Astrocyte (in vitro differentiated cells and primary cell): ENCODE data around the gene SPOCK1. TPM values are rescaled to one million over a fixed set of nuclear protein-coding genes. Genes with fewer than 3 reads are reported as not detected.
A peak's percentile ranks its signal among the peaks of the same experiment; 100 is the strongest.

Experiments used
- DNase-seq: peaks from one replicate; pipeline ENCODE4 v3.0.0-alpha.2; 2010; ENCODE audit warnings: low read depth
- FAIRE-seq: peaks from 2 replicates; lab custom pipeline; 2011; peaks lifted over from hg19 to GRCh38; lab: Jason Lieb, UNC
- H2AFZ ChIP-seq: 2 replicates; pipeline ENCODE4 v1.6.0; 2012; ENCODE audit warnings: low read depth, low read length, inconsistent platforms
- H3K27ac ChIP-seq: 2 replicates; pipeline ENCODE4 v1.5.1; 2011; ENCODE audit warnings: low read depth, low read length, inconsistent platforms
- H3K27me3 ChIP-seq: 2 replicates; pipeline ENCODE4 v1.6.0; 2011; ENCODE audit warnings: low read length, inconsistent platforms; ENCODE audit not compliant: insufficient read depth
- H3K36me3 ChIP-seq: 2 replicates; pipeline ENCODE4 v1.5.1; 2011; ENCODE audit warnings: low read length, inconsistent platforms; ENCODE audit not compliant: insufficient read depth
- H3K4me1 ChIP-seq: 2 replicates; pipeline ENCODE4 v1.5.1; 2011; ENCODE audit warnings: low read length, inconsistent platforms; ENCODE audit not compliant: insufficient read depth
- H3K4me2 ChIP-seq: 2 replicates; pipeline ENCODE4 v1.6.0; 2012; ENCODE audit warnings: low read length, inconsistent platforms
- H3K4me3 ChIP-seq: 2 replicates; pipeline ENCODE4 v1.5.1; 2011; ENCODE audit warnings: low read depth, mild to moderate bottlenecking, low read length, inconsistent platforms; ENCODE audit not compliant: insufficient read depth
- H3K79me2 ChIP-seq: 2 replicates; pipeline ENCODE4 v1.6.0; 2012; ENCODE audit warnings: mild to moderate bottlenecking, low read length, inconsistent platforms; ENCODE audit not compliant: insufficient read depth
- H3K9ac ChIP-seq: 2 replicates; pipeline ENCODE4 v1.6.0; 2012; ENCODE audit warnings: mild to moderate bottlenecking, low read length, inconsistent platforms
- H3K9me3 ChIP-seq: 2 replicates; pipeline ENCODE4 v1.5.1; 2012; ENCODE audit warnings: low read depth, mild to moderate bottlenecking, low read length, inconsistent platforms; ENCODE audit not compliant: insufficient read depth
- H4K20me1 ChIP-seq: 2 replicates; pipeline ENCODE4 v1.6.0; 2012; ENCODE audit warnings: low read length, inconsistent platforms; ENCODE audit not compliant: insufficient read depth
- H3K27ac Mint-ChIP-seq: one replicate; pipeline ENCODE4 v1.8.0; 2021; ENCODE audit warnings: mild to moderate bottlenecking, mixed read lengths; ENCODE audit not compliant: unreplicated experiment
- H3K27me3 Mint-ChIP-seq: one replicate; pipeline ENCODE4 v1.8.0; 2021; ENCODE audit warnings: low read depth, mixed read lengths; ENCODE audit not compliant: unreplicated experiment
- H3K36me3 Mint-ChIP-seq: one replicate; pipeline ENCODE4 v1.8.0; 2021; ENCODE audit warnings: low read depth, mixed read lengths; ENCODE audit not compliant: unreplicated experiment
- H3K4me1 Mint-ChIP-seq: one replicate; pipeline ENCODE4 v1.8.0; 2021; ENCODE audit warnings: low read depth, mixed read lengths; ENCODE audit not compliant: unreplicated experiment
- H3K4me3 Mint-ChIP-seq: one replicate; pipeline ENCODE4 v1.8.0; 2021; ENCODE audit warnings: mild to moderate bottlenecking, moderate library complexity, mixed read lengths; ENCODE audit not compliant: unreplicated experiment
- H3K9me3 Mint-ChIP-seq: one replicate; pipeline ENCODE4 v1.8.0; 2021; ENCODE audit warnings: mild to moderate bottlenecking, mixed read lengths; ENCODE audit not compliant: unreplicated experiment
- CTCF ChIP-seq: IDR thresholded peaks from 2 replicates; pipeline ENCODE4 v1.5.1; 2011; ENCODE audit warnings: low read depth, mild to moderate bottlenecking, inconsistent platforms, low read length, moderate library complexity; ENCODE audit not compliant: insufficient read depth
- EZH2 ChIP-seq: IDR thresholded peaks from 2 replicates; pipeline ENCODE4 v1.6.1; 2012; ENCODE audit warnings: mild to moderate bottlenecking, low read length, inconsistent platforms; ENCODE audit not compliant: insufficient read depth
- total RNA-seq: library from RNA; stranded (reverse); gene quantifications from 2 replicates; pipeline ENCODE4 v1.2.1, GENCODE V29; 2021

The SPOCK1 gene
- total RNA-seq, 1 donor from 2014 or later = 53.5 TPM

GRCh38 chr5:137141779-137142178, 357.3 kb downstream of the SPOCK1 start:
- Histone ChIP-seq H3K27me3 (no peaks in the 10 kb centered on the region), H3K9me3 (no peaks in the 10 kb centered on the region), H4K20me1 (peaks cover 9% of the 10 kb centered on the region), H2AFZ (no peak overlapping the region), H3K4me2 (peak overlapping the region; percentile 79), H3K4me3 (peak overlapping the region; percentile 11), H3K79me2 (peaks cover 5% of the 10 kb centered on the region), H3K36me3 (no peaks in the 10 kb centered on the region), H3K27ac (peak overlapping the region; percentile 96), H3K9ac (peak overlapping the region; percentile 80), H3K4me1 (peaks cover 59% of the 10 kb centered on the region)
- Mint-ChIP-seq H3K36me3 (no peaks in the 10 kb centered on the region), H3K4me1 (peaks cover 22% of the 10 kb centered on the region), H3K27me3 (no peaks in the 10 kb centered on the region), H3K9me3 (no peaks in the 10 kb centered on the region), H3K27ac (no peak overlapping the region), H3K4me3 (no peak overlapping the region)
- no peak for FAIRE-seq
- TF ChIP-seq CTCF (no peak), EZH2 (no peak)
- DNase-seq = no peak

- Histone ChIP-seq H2AFZ (no peak overlapping the region), H3K4me3 (no peak overlapping the region), H3K36me3 (no peaks in the 10 kb centered on the region), H3K27ac (no peak overlapping the region), H3K9ac (no peak overlapping the region), H3K79me2 (no peaks in the 10 kb centered on the region), H3K4me2 (no peak overlapping the region), H4K20me1 (peaks cover 24% of the 10 kb centered on the region), H3K27me3 (no peaks in the 10 kb centered on the region), H3K4me1 (peaks cover 21% of the 10 kb centered on the region), H3K9me3 (no peaks in the 10 kb centered on the region)
- Mint-ChIP-seq H3K4me3 (no peak overlapping the region), H3K36me3 (no peaks in the 10 kb centered on the region), H3K27me3 (peaks cover 2% of the 10 kb centered on the region), H3K9me3 (no peaks in the 10 kb centered on the region), H3K4me1 (peaks cover 2% of the 10 kb centered on the region), H3K27ac (no peak overlapping the region)
- FAIRE-seq (peak; percentile 9), DNase-seq (peak; percentile 77)
- TF ChIP-seq CTCF (no peak), EZH2 (no peak)
These were observed 362.0 kb downstream of the SPOCK1 start for GRCh38 chr5:137136991-137137632.

- H4K20me1 ChIP-seq = peaks cover 28% of the 10 kb centered on the region
- no peak overlapping the region for H3K4me3 ChIP-seq
- FAIRE-seq = no peak
- H3K4me1 ChIP-seq = peaks cover 8% of the 10 kb centered on the region
- no peak overlapping the region for H3K27ac ChIP-seq
- Mint-ChIP-seq H3K27me3 (peaks cover 2% of the 10 kb centered on the region), H3K9me3 (peaks cover 1% of the 10 kb centered on the region), H3K4me3 (no peak overlapping the region), H3K4me1 (no peaks in the 10 kb centered on the region), H3K36me3 (no peaks in the 10 kb centered on the region), H3K27ac (no peak overlapping the region)
- DNase-seq = no peak
- no peaks in the 10 kb centered on the region for H3K79me2 ChIP-seq
- H3K27me3 ChIP-seq = no peaks in the 10 kb centered on the region
- TF ChIP-seq EZH2 (no peak), CTCF (no peak)
- H2AFZ ChIP-seq = no peak overlapping the region
- no peaks in the 10 kb centered on the region for H3K36me3 ChIP-seq
- H3K9me3 ChIP-seq = no peaks in the 10 kb centered on the region
- no peak overlapping the region for H3K4me2 ChIP-seq
- H3K9ac ChIP-seq = no peak overlapping the region
These were observed 364.1 kb downstream of the SPOCK1 start for GRCh38 chr5:137134920-137135532.
